Aorta (tissue), 5 donors: Measurements from ENCODE around the gene OGFR. TPM values are rescaled to one million over a fixed set of nuclear protein-coding genes. Genes with fewer than 3 reads are reported as not detected.

Experiments used
- ATAC-seq: fragments of 200-7000 bp; cut with Tn5 transposase; one replicate; pipeline ENCODE4 v1.9.1; 2022; ENCODE audit warnings: moderate library complexity; ENCODE audit not compliant: low FRiP score
- DNase-seq, 2 donors: peaks; one replicate each; pipeline ENCODE4 v3.0.0-alpha.2; 2020
- H3K27ac ChIP-seq, 2 donors: one replicate each; pipeline ENCODE4 v1.5.1; 2013; ENCODE audit warnings: low read length in 2 of 2, mild to moderate bottlenecking in 2 of 2, moderate library complexity in 2 of 2, control low read depth in 1 of 2, inconsistent platforms in 1 of 2, low read depth in 1 of 2
- H3K27me3 ChIP-seq, 2 donors: one replicate each; pipeline ENCODE4 v1.6.1; 2013; ENCODE audit warnings: control low read depth in 1 of 2, low read length in 1 of 2, mild to moderate bottlenecking in 1 of 2, moderate library complexity in 1 of 2; ENCODE audit not compliant: insufficient read depth in 2 of 2, control insufficient read depth in 1 of 2
- H3K36me3 ChIP-seq, 2 donors: one replicate each; pipeline ENCODE4 v1.6.1; 2013; ENCODE audit warnings: control low read depth in 1 of 2, low read length in 1 of 2, mild to moderate bottlenecking in 1 of 2; ENCODE audit not compliant: insufficient read depth in 2 of 2, control insufficient read depth in 1 of 2
- H3K4me1 ChIP-seq, 2 donors: one replicate each; pipeline ENCODE4 v1.6.1; 2013; ENCODE audit warnings: low read length in 2 of 2, control low read depth in 1 of 2, mild to moderate bottlenecking in 1 of 2, moderate library complexity in 1 of 2; ENCODE audit not compliant: insufficient read depth in 2 of 2, control insufficient read depth in 1 of 2
- H3K4me3 ChIP-seq, 2 donors: one replicate each; pipeline ENCODE4 v1.5.1; 2013; ENCODE audit warnings: low read length in 2 of 2, control low read depth in 1 of 2, mild to moderate bottlenecking in 1 of 2
- H3K9me3 ChIP-seq: one replicate; pipeline ENCODE4 v1.6.1; 2013; ENCODE audit warnings: mild to moderate bottlenecking, low read length; ENCODE audit not compliant: control insufficient read depth
- WGBS, 2 donors: extraction: QIAGEN DNeasy Blood & Tissue Kit; methylation state at CpG; one replicate each; pipeline ENCODE4 v1.1.7; 2013; 5-methylcytosine and 5-hydroxymethylcytosine counted together
- intact Hi-C, 2 donors: fragments of 100-400 bp; cut with DNase I; formaldehyde crosslinking; loops; one replicate each; pipeline versions ENCODE4 v1.14.2 to v1.15.0; 2022
- polyA plus RNA-seq, 2 donors: library from polyadenylated mRNA; stranded (reverse); fragments of 200-250 nt; gene quantifications; one replicate each; pipeline ENCODE4 v1.2.3, GENCODE V29; 2013
- total RNA-seq, 2 donors: library from RNA; stranded (reverse); fragmentation: NEBNext Ultra II Directional; extraction: Animal tissue kit (Norgen Biotek cat#: 25700); gene quantifications; one replicate each; pipeline ENCODE4 v1.2.1, GENCODE V29; 2021
- donor health status: healthy with polysubstance abuse.
- donor health status: Bipolar disorder and iron deficiency.
- donor health status: DM: no; HTN: no; CAD: no.
- donor health status: DM: no; HTN: no; CAD: no.
- donor health status: DM: yes; HTN: yes; CAD: no.

The OGFR gene
- total and polyA plus RNA-seq, 4 donors: 18.5 to 58.8 (median 37.1) TPM

DNA sequence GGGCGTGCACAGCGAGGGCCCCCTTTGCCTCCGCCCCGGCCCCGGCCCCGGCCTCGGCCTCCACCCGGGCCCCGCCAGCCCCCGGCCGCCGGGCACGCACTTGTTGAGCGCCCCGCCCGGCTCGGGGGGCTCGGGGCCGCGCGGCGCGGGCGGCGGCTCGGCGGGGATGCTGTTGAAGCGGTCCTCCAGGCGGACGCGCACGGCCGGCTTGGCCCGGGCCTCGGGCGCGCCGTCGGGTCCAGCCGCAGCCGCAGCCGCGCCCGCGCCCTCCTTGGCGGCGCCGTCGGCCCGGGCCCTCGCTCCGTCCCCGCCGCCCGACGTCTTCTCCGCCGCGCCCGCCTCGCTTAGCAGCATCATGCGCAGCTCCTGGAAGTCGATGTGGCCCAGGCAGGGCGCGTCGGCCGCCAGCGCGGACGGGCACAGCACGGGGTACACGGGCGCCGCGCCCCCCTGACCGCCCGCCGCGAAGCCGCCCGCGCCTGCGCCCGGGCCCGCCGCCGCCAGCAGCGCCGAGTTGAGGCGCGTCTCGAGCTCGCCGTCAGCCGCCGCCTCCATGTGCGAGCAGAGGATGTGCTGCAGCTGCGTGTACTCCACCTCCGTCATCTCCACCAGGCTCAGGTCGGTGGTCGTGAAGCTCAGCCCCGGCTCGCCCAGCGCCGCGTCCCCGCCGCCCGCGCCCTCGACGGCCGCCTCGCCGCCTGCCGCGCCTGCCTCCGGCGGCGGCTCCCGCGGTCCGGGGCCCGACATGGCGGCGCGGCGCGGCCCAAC lies 56.5 kb downstream of the OGFR start:
- no peaks in the 10 kb centered on the region for H3K27me3 ChIP-seq
- no peaks in the 10 kb centered on the region for H3K4me1 ChIP-seq
- H3K9me3 ChIP-seq: no peaks in the 10 kb centered on the region
- ATAC-seq: no peak
- peak in 1 of 2 donors; percentile 79 for DNase-seq
- peaks cover 0 to 2% of the 10 kb centered on the region in 2 donors for H3K36me3 ChIP-seq
- peak overlapping the region; percentile 61 to 74 for H3K4me3 ChIP-seq
- no peak overlapping the region for H3K27ac ChIP-seq
- intact Hi-C loops: no loop called here
- 0 to 1% methylated on average over 67 to 129 of the region's 129 CpGs for WGBS, 2 donors

DNA sequence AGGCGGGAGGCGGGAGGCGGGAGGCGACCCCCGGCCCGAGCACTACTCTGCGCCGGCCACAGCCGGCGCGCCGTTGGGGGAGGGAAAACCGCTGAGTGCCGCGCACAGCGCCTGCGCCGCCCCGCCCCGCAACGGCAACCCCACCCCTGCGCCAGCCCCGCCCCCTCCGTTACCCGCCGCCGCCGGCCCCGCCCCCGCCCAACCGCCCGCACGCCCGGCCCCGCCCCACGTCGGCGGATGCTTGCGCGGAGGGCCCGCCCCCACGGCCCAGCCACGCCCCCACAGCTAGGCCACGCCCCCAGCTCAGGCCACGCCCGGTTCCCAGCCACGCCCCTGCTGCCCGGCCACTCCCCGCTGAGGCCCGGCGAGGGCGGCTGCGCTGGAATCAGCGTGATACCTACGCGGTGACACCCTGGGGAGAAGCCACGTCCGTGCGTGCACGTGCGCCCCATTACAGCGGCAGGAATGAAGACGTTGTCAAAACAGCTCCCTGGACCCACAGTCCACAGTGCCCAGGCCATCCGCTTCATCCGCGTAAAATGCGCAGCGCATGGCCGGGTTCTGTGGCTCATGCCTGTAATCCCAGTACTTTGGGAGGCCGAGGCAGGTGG lies 57.2 kb downstream of the OGFR start, which contains the start of gene TCFL5:
TSS of gene TCFL5 (minus strand) at position 97 of the 611 bp plus-strand sequence. CDS start 152 bp downstream, outside the sequence.
- 10 to 20% methylated on average over 25 to 70 of the region's 70 CpGs for WGBS, 2 donors
- Histone ChIP-seq H3K4me1 (no peaks in the 10 kb centered on the region), H3K27me3 (no peaks in the 10 kb centered on the region), H3K27ac (no peak within 1 kb of the TSS), H3K36me3 (peaks cover 0 to under 1% of the 10 kb centered on the region in 2 donors), H3K9me3 (no peaks in the 10 kb centered on the region), H3K4me3 (peak within 1 kb of the TSS; percentile 61 to 74)
- ATAC-seq (peak; percentile 99), DNase-seq (peak; percentile 89 to 96)
- intact Hi-C loops: no loop called here

Other genes starting within 250 kb of the OGFR start
- 10 to 100 TPM; 13.9 to 14.6 TPM for gene SLCO4A1, start 162.3 kb upstream of the OGFR start, total RNA-seq
- 1 to 10 TPM; 1.0 to 4.1 TPM for gene SLCO4A1, start 162.3 kb upstream of the OGFR start, polyA plus RNA-seq
- gene NTSR1, start 96.0 kb upstream of the OGFR start, total RNA-seq: not detected
- gene NTSR1, start 96.0 kb upstream of the OGFR start, polyA plus RNA-seq: not detected
- gene MRGBP, start 8.4 kb upstream of the OGFR start, total RNA-seq: 1 to 10 TPM; 7.5 to 7.6 TPM
- 1 to 10 TPM; 4.0 to 7.8 TPM for gene MRGBP, start 8.4 kb upstream of the OGFR start, polyA plus RNA-seq
- gene COL9A3, start 12.2 kb downstream of the OGFR start, total RNA-seq: 1 to 10 TPM; 1.5 to 6.5 TPM
- under 1 TPM; 0.13 to 0.77 TPM for gene COL9A3, start 12.2 kb downstream of the OGFR start, polyA plus RNA-seq
- 10 to 100 TPM in 1 of 2 donors, 1 to 10 TPM in 1; 4.9 to 10.7 TPM for gene TCFL5, start 57.0 kb downstream of the OGFR start, total RNA-seq
- 1 to 10 TPM; 4.5 TPM for gene TCFL5, start 57.0 kb downstream of the OGFR start, polyA plus RNA-seq
- 10 to 100 TPM; 45.8 to 64.2 TPM for gene DIDO1, start 121.7 kb downstream of the OGFR start, total RNA-seq
- gene DIDO1, start 121.7 kb downstream of the OGFR start, polyA plus RNA-seq: 10 to 100 TPM in 1 of 2 donors, 1 to 10 TPM in 1; 8.1 to 40.3 TPM
- gene GID8, start 133.3 kb downstream of the OGFR start, total RNA-seq: 10 to 100 TPM; 22.0 to 23.7 TPM
- 10 to 100 TPM in 1 of 2 donors, 1 to 10 TPM in 1; 8.9 to 15.0 TPM for gene GID8, start 133.3 kb downstream of the OGFR start, polyA plus RNA-seq
- 10 to 100 TPM; 17.8 to 18.5 TPM for gene SLC17A9, start 147.9 kb downstream of the OGFR start, total RNA-seq
- 10 to 100 TPM in 1 of 2 donors, 1 to 10 TPM in 1; 5.3 to 54.5 TPM for gene SLC17A9, start 147.9 kb downstream of the OGFR start, polyA plus RNA-seq
- gene BHLHE23, start 202.1 kb downstream of the OGFR start, total RNA-seq: not detected
- gene BHLHE23, start 202.1 kb downstream of the OGFR start, polyA plus RNA-seq: not detected